Testis (tissue), 3 donors: ENCODE data around the gene WIF1. TPM values are rescaled to one million over a fixed set of nuclear protein-coding genes. Genes with fewer than 3 reads are reported as not detected.

Experiments used
- DNase-seq: peaks from one replicate; pipeline ENCODE4 v3.0.0-alpha.2; 2019
- H3K27ac ChIP-seq, 2 donors: fragments of 200-600 bp; sonication (generic); one replicate each; pipeline ENCODE4 v1.5.1; 2019
- H3K27me3 ChIP-seq: fragments of 200-600 bp; sonication (generic); one replicate; pipeline ENCODE4 v1.5.1; 2019
- H3K36me3 ChIP-seq: fragments of 200-600 bp; sonication (generic); one replicate; pipeline ENCODE4 v1.5.1; 2017; ENCODE audit warnings: low read depth; ENCODE audit errors: missing control alignments
- H3K4me1 ChIP-seq: fragments of 200-600 bp; sonication (generic); one replicate; pipeline ENCODE4 v1.5.1; 2019
- H3K4me3 ChIP-seq, 2 donors: fragments of 200-600 bp; sonication (generic); one replicate each; pipeline ENCODE4 v1.5.1; 2017 to 2019
- H3K9me3 ChIP-seq: fragments of 200-600 bp; sonication (generic); one replicate; pipeline ENCODE4 v1.5.1; 2017
- CTCF ChIP-seq, 3 experiments: fragments of 450-650 bp in 2 of 3; fragments of 200-600 bp in 1 of 3; sonication (generic) in 1 of 3; IDR thresholded peaks; one replicate each; pipeline ENCODE4 v1.5.1; 2016 to 2019; ENCODE audit warnings: antibody characterized with exemption in 3 of 3, mild to moderate bottlenecking in 2 of 3, moderate library complexity in 1 of 3
- POLR2A ChIP-seq: fragments of 450-650 bp; IDR thresholded peaks from one replicate; pipeline ENCODE4 v1.6.1; 2017; ENCODE audit warnings: antibody characterized with exemption, mild to moderate bottlenecking, moderate library complexity
- WGBS, 2 donors: methylation state at CpG; one replicate each; pipeline ENCODE4 v1.1.5; 2018; 5-methylcytosine and 5-hydroxymethylcytosine counted together
- intact Hi-C: fragments of 100-400 bp; cut with DNase I; formaldehyde crosslinking; loops from one replicate; pipeline ENCODE4 v1.15.1; 2023; ENCODE audit warnings: low total_unique reads
- polyA plus RNA-seq: library from polyadenylated mRNA; stranded (reverse); fragments of 350-450 nt; fragmentation: Illumina TruSeq; extraction: RNeasy Lipid Tissue Mini Kit (QIAGEN cat#74804); gene quantifications from one replicate; pipeline ENCODE4 v1.2.3, GENCODE V29; 2014; ENCODE audit warnings: low read depth, low replicate concordance; ENCODE audit not compliant: insufficient read depth
- total RNA-seq, 2 donors: library from RNA; depleted of rRNA; stranded (reverse); fragments of >200 nt; gene quantifications; one replicate each; pipeline ENCODE4 v1.2.3, GENCODE V29; 2016

Gene WIF1
- total and polyA plus RNA-seq, 3 donors from 2014 or later: 0.87 to 4.5 (median 3.1) TPM

- no peak for TF ChIP-seq CTCF (IDR thresholded peaks at IDR 0.05)
- no peak for TF ChIP-seq POLR2A
- WGBS, 2 donors: 80 to 82% methylated on average over 3 of the region's 3 CpGs
- H3K9me3 ChIP-seq: no peaks in the 10 kb centered on the region
- H3K36me3 ChIP-seq: no peaks in the 10 kb centered on the region
- H3K4me3 ChIP-seq: no peak overlapping the region
- intact Hi-C loops: no loop called here
- no peaks in the 10 kb centered on the region for H3K4me1 ChIP-seq
- no peak for DNase-seq
- H3K27me3 ChIP-seq: no peaks in the 10 kb centered on the region
- H3K27ac ChIP-seq: no peak overlapping the region
These were observed 21.0 kb downstream of the WIF1 start for GRCh38 chr12:65100140-65100539.

GRCh38 chr12:65099182-65099581, 21.9 kb downstream of the WIF1 start:
- no peak overlapping the region for H3K4me3 ChIP-seq
- H3K4me1 ChIP-seq: no peaks in the 10 kb centered on the region
- H3K27me3 ChIP-seq: no peaks in the 10 kb centered on the region
- intact Hi-C loops: no loop called here
- no peaks in the 10 kb centered on the region for H3K36me3 ChIP-seq
- DNase-seq: no peak
- H3K9me3 ChIP-seq: no peaks in the 10 kb centered on the region
- no peak overlapping the region for H3K27ac ChIP-seq
- 85 to 87% methylated on average over 3 of the region's 3 CpGs for WGBS, 2 donors
- TF ChIP-seq CTCF (IDR thresholded peaks at IDR 0.05) (no peak), POLR2A (no peak)

- DNase-seq: no peak
- Histone ChIP-seq H3K9me3 (no peaks in the 10 kb centered on the region), H3K36me3 (no peaks in the 10 kb centered on the region), H3K4me1 (no peaks in the 10 kb centered on the region), H3K4me3 (no peak overlapping the region), H3K27ac (no peak overlapping the region), H3K27me3 (no peaks in the 10 kb centered on the region)
- intact Hi-C loops: no loop called here
- TF ChIP-seq POLR2A (no peak), CTCF (IDR thresholded peaks at IDR 0.05) (no peak)
- 93 to 98% methylated on average over 3 of the region's 3 CpGs for WGBS, 2 donors
These were observed 22.7 kb downstream of the WIF1 start for GRCh38 chr12:65098364-65098763.

- Histone ChIP-seq H3K4me1 (no peaks in the 10 kb centered on the region), H3K36me3 (no peaks in the 10 kb centered on the region), H3K27ac (no peak overlapping the region), H3K9me3 (no peaks in the 10 kb centered on the region), H3K4me3 (no peak overlapping the region), H3K27me3 (no peaks in the 10 kb centered on the region)
- DNase-seq: no peak
- 76 to 79% methylated on average over 2 of the region's 2 CpGs for WGBS, 2 donors
- intact Hi-C loops: no loop called here
- TF ChIP-seq POLR2A (no peak), CTCF (IDR thresholded peaks at IDR 0.05) (no peak)
These were observed 26.4 kb downstream of the WIF1 start for GRCh38 chr12:65094722-65095121.

GRCh38 chr12:65093606-65094005, 27.5 kb downstream of the WIF1 start:
- Histone ChIP-seq H3K27ac (no peak overlapping the region), H3K4me3 (no peak overlapping the region), H3K36me3 (no peaks in the 10 kb centered on the region), H3K9me3 (no peaks in the 10 kb centered on the region), H3K4me1 (no peaks in the 10 kb centered on the region), H3K27me3 (no peaks in the 10 kb centered on the region)
- no peak for TF ChIP-seq CTCF (IDR thresholded peaks at IDR 0.05)
- no peak for TF ChIP-seq POLR2A
- intact Hi-C loops: no loop called here
- 42 to 44% methylated on average over 5 of the region's 5 CpGs for WGBS, 2 donors
- no peak for DNase-seq
